Left lung (tissue), 10 donors: Measurements from ENCODE around the gene RNU1-1. TPM values are rescaled to one million over a fixed set of nuclear protein-coding genes. Genes with fewer than 3 reads are reported as not detected.
A peak's percentile ranks its signal among the peaks of the same experiment; 100 is the strongest.
"Not testable (repeated sequence)": the region's sequence is repeated elsewhere in the genome, so short reads cannot be mapped to it uniquely, and the experiment has no call there.

Experiments used
- ATAC-seq: fragments of 200-7000 bp; cut with Tn5 transposase; one replicate; pipeline ENCODE4 v1.9.1; 2020; ENCODE audit warnings: moderate library complexity
- DNase-seq, 4 donors: peaks; one replicate each; pipeline ENCODE4 v3.0.0-alpha.2; 2013 to 2020
- H3K27ac ChIP-seq, 2 donors: fragments of 200-600 bp; sonication (generic) in 1 of 2; one replicate each; pipeline versions ENCODE4 v1.5.0 to v1.8.0; 2020 to 2021
- H3K27me3 ChIP-seq, 2 donors: fragments of 200-600 bp; sonication (generic) in 1 of 2; one replicate each; pipeline versions ENCODE4 v1.5.0 to v1.8.0; 2020 to 2021
- H3K36me3 ChIP-seq, 2 donors: fragments of 200-600 bp; sonication (generic) in 1 of 2; one replicate each; pipeline versions ENCODE4 v1.5.0 to v1.8.0; 2020 to 2021
- H3K4me1 ChIP-seq, 2 donors: fragments of 200-600 bp; one replicate each; pipeline ENCODE4 v1.8.0; 2021
- H3K4me3 ChIP-seq, 2 donors: fragments of 200-600 bp; sonication (generic) in 1 of 2; one replicate each; pipeline versions ENCODE4 v1.5.0 to v1.8.0; 2020 to 2021; ENCODE audit warnings: mild to moderate bottlenecking in 1 of 2
- H3K9me3 ChIP-seq, 2 donors: fragments of 200-600 bp; sonication (generic) in 1 of 2; one replicate each; pipeline versions ENCODE4 v1.5.0 to v1.8.0; 2020 to 2021
- intact Hi-C, 2 donors: fragments of 100-400 bp; cut with DNase I; formaldehyde crosslinking; loops; one replicate each; pipeline versions ENCODE4 v1.11.2 to v1.14.2; 2022
- polyA plus RNA-seq, 6 donors: library from polyadenylated mRNA; unstranded; fragments of 120-200 nt; gene quantifications; one replicate each; pipeline ENCODE4 v1.2.1, GENCODE V29; 2013; ENCODE audit not compliant: insufficient read length in 6 of 6
- total RNA-seq, 2 donors: library from RNA; stranded (reverse); fragmentation: NEBNext Ultra II Directional; extraction: Animal tissue kit (Norgen Biotek cat#: 25700); gene quantifications; one replicate each; pipeline ENCODE4 v1.2.1, GENCODE V29; 2021
- TF ChIP-seq, protein P1 (sequence below), 2 donors: fragments of 200-600 bp; sonication (generic) in 1 of 2; IDR thresholded peaks; one replicate each; pipeline versions ENCODE4 v1.5.0 to v1.8.0; 2021; ENCODE audit warnings: antibody characterized with exemption in 2 of 2
- donor health status: DM: no; HTN: yes; CAD: no.
- donor health status: DM: no; HTN: no; CAD: no.

The RNU1-1 gene
- total and polyA plus RNA-seq, 8 donors = 1.5 to 3,444 (median 2.8) TPM

DNA sequence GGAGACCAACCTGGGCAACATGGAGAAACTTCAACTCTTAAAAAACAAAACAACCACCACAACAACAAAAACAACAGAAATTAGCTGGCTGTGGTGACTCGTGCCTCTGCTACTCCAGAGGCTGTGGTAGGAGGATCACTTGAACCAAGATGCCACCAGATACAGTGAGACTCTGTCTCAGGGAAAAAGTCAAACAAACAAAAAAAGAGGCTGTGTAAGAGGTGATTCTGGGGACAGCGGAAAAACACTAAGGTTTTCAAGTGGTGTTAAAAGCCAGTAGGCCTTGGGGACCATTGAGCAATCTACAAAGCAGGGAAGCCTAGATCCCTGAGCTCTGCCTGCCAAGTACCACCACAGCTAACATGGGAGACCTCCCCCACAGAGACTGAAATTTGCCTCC, 8.2 kb downstream of the RNU1-1 start:
- H3K4me3 ChIP-seq, DNase-seq, H3K9me3 ChIP-seq, H3K36me3 ChIP-seq, H3K4me1 ChIP-seq, H3K27ac ChIP-seq, intact Hi-C loops, H3K27me3 ChIP-seq, ATAC-seq: not testable (repeated sequence)

DNA sequence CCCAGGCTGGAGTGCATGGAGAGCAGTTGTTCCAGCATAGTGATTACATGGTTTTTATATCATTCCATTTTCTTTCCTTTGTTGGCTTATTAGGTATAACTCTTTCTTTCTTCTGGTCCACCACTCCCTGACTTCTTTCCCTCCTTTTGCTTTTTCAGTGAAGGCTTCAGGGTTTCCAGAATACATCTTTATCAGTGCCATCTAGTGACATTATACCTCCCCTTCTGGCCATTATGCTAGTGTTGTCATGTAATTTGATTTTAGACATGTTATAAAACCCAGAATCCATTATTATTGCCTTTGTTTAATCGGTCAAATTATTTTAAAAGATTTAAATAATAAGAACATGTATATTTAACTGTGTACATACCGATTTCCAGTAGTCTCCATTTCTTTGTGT, 10.6 kb downstream of the RNU1-1 start:
- TF ChIP-seq, protein P1, sequence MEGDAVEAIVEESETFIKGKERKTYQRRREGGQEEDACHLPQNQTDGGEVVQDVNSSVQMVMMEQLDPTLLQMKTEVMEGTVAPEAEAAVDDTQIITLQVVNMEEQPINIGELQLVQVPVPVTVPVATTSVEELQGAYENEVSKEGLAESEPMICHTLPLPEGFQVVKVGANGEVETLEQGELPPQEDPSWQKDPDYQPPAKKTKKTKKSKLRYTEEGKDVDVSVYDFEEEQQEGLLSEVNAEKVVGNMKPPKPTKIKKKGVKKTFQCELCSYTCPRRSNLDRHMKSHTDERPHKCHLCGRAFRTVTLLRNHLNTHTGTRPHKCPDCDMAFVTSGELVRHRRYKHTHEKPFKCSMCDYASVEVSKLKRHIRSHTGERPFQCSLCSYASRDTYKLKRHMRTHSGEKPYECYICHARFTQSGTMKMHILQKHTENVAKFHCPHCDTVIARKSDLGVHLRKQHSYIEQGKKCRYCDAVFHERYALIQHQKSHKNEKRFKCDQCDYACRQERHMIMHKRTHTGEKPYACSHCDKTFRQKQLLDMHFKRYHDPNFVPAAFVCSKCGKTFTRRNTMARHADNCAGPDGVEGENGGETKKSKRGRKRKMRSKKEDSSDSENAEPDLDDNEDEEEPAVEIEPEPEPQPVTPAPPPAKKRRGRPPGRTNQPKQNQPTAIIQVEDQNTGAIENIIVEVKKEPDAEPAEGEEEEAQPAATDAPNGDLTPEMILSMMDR (IDR thresholded peaks at IDR 0.05) = no peak
- no peak for ATAC-seq
- no peak for DNase-seq
- Histone ChIP-seq H3K4me1 (peaks cover 0 to 18% of the 10 kb centered on the region in 2 donors), H3K36me3 (no peaks in the 10 kb centered on the region), H3K27me3 (no peaks in the 10 kb centered on the region), H3K27ac (no peak overlapping the region), H3K9me3 (peaks cover 0 to 4% of the 10 kb centered on the region in 2 donors), H3K4me3 (no peak overlapping the region)
- intact Hi-C loops = no loop called here

- H3K27me3 ChIP-seq, H3K9me3 ChIP-seq, ATAC-seq, intact Hi-C loops, DNase-seq, H3K36me3 ChIP-seq, H3K4me3 ChIP-seq, H3K27ac ChIP-seq: not testable (repeated sequence)
- H3K4me1 ChIP-seq = peaks cover 0 to 27% of the 10 kb centered on the region in 2 donors
Measured at GRCh38 chr1:16501446-16501845, 12.6 kb downstream of the RNU1-1 start.

GRCh38 chr1:16500975-16501374, 13.1 kb downstream of the RNU1-1 start:
- H3K4me3 ChIP-seq, H3K27ac ChIP-seq, ATAC-seq, H3K27me3 ChIP-seq, H3K9me3 ChIP-seq, H3K36me3 ChIP-seq, DNase-seq, intact Hi-C loops: not testable (repeated sequence)
- H3K4me1 ChIP-seq = peaks cover 0 to 27% of the 10 kb centered on the region in 2 donors

DNA sequence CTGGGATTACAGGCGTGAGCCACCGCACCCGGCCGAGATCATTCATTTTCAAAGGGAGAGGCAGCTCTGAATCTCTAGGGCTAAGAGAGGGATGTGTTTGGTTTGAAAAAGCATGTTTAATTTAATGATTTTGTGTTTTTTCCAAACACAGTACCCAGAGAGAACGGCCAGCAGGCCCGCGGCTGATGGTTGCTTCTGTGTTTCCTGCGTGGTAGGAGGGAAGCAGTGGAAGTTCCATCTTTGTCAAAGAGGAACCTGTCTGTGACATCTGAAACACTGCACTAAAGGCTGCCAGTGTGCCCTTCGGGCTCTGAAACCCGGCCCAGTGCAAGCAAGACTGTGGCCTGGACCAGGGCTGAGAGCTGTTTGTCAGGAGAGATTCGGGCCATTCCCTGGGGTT, 13.6 kb downstream of the RNU1-1 start:
- H3K9me3 ChIP-seq, H3K36me3 ChIP-seq, H3K27me3 ChIP-seq, DNase-seq, H3K4me3 ChIP-seq, H3K27ac ChIP-seq, intact Hi-C loops, ATAC-seq: not testable (repeated sequence)
- peaks cover 0 to 27% of the 10 kb centered on the region in 2 donors for H3K4me1 ChIP-seq

DNA sequence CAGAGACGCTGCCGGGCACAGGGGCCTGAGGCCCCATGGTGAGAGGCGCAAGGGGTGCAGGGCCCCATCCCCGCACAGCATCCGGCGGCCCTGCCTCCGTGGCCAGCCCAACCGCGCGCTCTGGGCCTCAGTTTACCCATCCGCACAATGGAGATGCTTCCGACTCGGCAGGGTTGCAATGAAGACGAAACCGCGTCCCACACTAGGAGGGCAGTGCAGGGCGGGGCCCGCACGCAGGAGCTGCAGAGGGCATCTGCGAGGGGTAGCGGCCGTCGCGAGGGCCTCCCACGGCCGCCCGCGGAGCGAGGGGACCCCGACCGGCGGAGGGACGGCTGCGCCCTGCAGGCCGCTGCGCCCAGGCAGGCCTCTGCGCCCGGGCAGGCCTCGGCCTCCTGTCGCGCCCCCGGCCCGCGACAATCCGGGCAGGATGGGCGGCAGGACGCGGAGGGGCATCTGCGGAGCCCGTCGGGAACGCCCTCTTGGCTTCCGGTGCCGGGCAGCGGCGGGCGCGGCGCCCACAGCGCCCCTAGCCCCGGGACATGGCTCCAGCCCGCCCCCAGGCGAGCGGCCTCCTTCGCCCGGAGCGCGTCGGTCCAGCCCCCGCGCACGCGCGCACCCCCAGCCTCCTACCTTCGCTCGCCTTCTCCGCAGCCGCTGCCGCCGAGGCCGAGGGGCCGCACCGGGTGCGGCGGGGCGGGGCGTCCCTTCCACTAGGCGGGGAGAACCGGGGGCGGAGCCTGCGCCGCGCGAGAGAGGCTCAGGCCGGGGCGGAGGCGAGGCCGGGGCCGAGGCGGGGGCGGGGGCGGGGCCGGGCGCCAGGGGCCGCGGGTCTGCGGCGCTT, 15.3 kb downstream of the RNU1-1 start:
- peak overlapping the region; percentile 69 to 74 for H3K27ac ChIP-seq
- ATAC-seq = peak; percentile 98
- H3K4me1 ChIP-seq = peaks cover 0 to 27% of the 10 kb centered on the region in 2 donors
- peak; percentile 86 to 98 (median 93) for DNase-seq
- H3K27me3 ChIP-seq = no peaks in the 10 kb centered on the region
- no peaks in the 10 kb centered on the region for H3K36me3 ChIP-seq
- TF ChIP-seq, protein P1 (IDR thresholded peaks at IDR 0.05) = no peak
- intact Hi-C loops = no loop called here
- H3K4me3 ChIP-seq = peak overlapping the region; percentile 68 to 76
- H3K9me3 ChIP-seq = no peaks in the 10 kb centered on the region

- Histone ChIP-seq H3K4me3 (peak overlapping the region in 1 of 2 donors; percentile 76), H3K4me1 (peaks cover 0 to 27% of the 10 kb centered on the region in 2 donors), H3K27ac (peak overlapping the region in 1 of 2 donors; percentile 74)
- H3K36me3 ChIP-seq, H3K9me3 ChIP-seq, intact Hi-C loops, H3K27me3 ChIP-seq, ATAC-seq, DNase-seq: not testable (repeated sequence)
Measured at GRCh38 chr1:16498047-16498446, 16.0 kb downstream of the RNU1-1 start.

DNA sequence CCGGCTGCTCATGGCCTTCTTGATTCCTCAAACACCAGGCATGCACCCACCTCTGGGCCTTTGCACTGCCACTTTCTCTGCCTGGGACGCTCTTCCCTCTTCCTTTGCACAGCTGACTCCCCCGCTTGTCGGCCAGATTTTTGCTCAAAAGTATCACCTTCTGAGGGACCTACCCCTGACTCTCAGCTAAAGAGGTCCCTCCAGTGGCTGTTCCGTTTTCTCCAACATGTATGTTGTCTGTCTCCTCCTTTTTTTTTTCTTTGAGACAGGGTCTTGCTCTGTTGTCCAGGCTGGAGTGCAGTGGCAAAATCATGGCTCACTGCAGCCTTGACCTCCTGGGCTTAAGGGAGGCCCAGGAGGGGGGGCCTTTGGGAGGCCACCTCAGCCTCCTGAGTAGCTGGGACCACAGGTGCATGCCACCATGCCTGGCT, 16.6 kb downstream of the RNU1-1 start:
- H3K9me3 ChIP-seq, H3K4me3 ChIP-seq, ATAC-seq, H3K36me3 ChIP-seq, DNase-seq, H3K27me3 ChIP-seq, H3K27ac ChIP-seq, intact Hi-C loops: not testable (repeated sequence)
- peaks cover 0 to 27% of the 10 kb centered on the region in 2 donors for H3K4me1 ChIP-seq

GRCh38 chr1:16493731-16494130, 20.4 kb downstream of the RNU1-1 start:
- DNase-seq, H3K27me3 ChIP-seq, H3K27ac ChIP-seq, ATAC-seq, H3K4me3 ChIP-seq, intact Hi-C loops, H3K9me3 ChIP-seq: not testable (repeated sequence)
- Histone ChIP-seq H3K4me1 (peaks cover 0 to 12% of the 10 kb centered on the region in 2 donors), H3K36me3 (peaks cover 0 to 12% of the 10 kb centered on the region in 2 donors)

- H3K27me3 ChIP-seq, intact Hi-C loops, H3K9me3 ChIP-seq, H3K4me1 ChIP-seq, H3K4me3 ChIP-seq, ATAC-seq, H3K27ac ChIP-seq, DNase-seq: not testable (repeated sequence)
- H3K36me3 ChIP-seq = peaks cover 0 to 12% of the 10 kb centered on the region in 2 donors
Measured at GRCh38 chr1:16492937-16493336, 21.1 kb downstream of the RNU1-1 start.
